Neuronal stem cell (in vitro differentiated cells): Measurements from ENCODE around the gene PFKL.

Source experiments
- DNase-seq: peaks from one replicate; pipeline ENCODE4 v3.0.0-alpha.2; 2013; ENCODE audit warnings: low spot score
- H2AFZ ChIP-seq: one replicate; pipeline ENCODE4 v1.6.1; 2013; ENCODE audit warnings: mild to moderate bottlenecking, low read length, inconsistent platforms
- H2AK5ac ChIP-seq: 2 replicates; pipeline ENCODE4 v1.6.1; 2013; ENCODE audit warnings: low read depth, mild to moderate bottlenecking, inconsistent platforms, low read length, moderate library complexity, mixed read lengths
- H2BK120ac ChIP-seq: 2 replicates; pipeline ENCODE4 v1.6.1; 2013; ENCODE audit warnings: low read depth, mild to moderate bottlenecking, inconsistent platforms, low read length, moderate library complexity, mixed read lengths
- H2BK12ac ChIP-seq: one replicate; pipeline ENCODE4 v1.6.1; 2013; ENCODE audit warnings: low read length, inconsistent platforms
- H2BK15ac ChIP-seq: 2 replicates; pipeline ENCODE4 v1.6.1; 2013; ENCODE audit warnings: mild to moderate bottlenecking, low read length, inconsistent platforms, mixed read lengths
- H2BK5ac ChIP-seq: one replicate; pipeline ENCODE4 v1.6.1; 2013; ENCODE audit warnings: inconsistent platforms, mild to moderate bottlenecking, low read length, moderate library complexity
- H3K14ac ChIP-seq: one replicate; pipeline ENCODE4 v1.6.1; 2013; ENCODE audit warnings: low read length, inconsistent platforms
- H3K18ac ChIP-seq: 2 replicates; pipeline ENCODE4 v1.6.1; 2013; ENCODE audit warnings: low read length, inconsistent platforms
- H3K23ac ChIP-seq: 2 replicates; pipeline ENCODE4 v1.6.1; 2013; ENCODE audit warnings: low read depth, mild to moderate bottlenecking, mixed read lengths, low read length, inconsistent platforms; ENCODE audit not compliant: poor library complexity
- H3K27ac ChIP-seq: replicated peaks from 3 replicates; pipeline ENCODE4 v1.5.1; 2013; ENCODE audit warnings: low read length, inconsistent platforms
- H3K27me3 ChIP-seq, 3 experiments: 2 replicates each; pipeline ENCODE4 v1.6.1; 2013; ENCODE audit warnings: low read length in 3 of 3, mild to moderate bottlenecking in 2 of 3, inconsistent platforms in 1 of 3, low read depth in 1 of 3, mixed read lengths in 1 of 3, moderate library complexity in 1 of 3; ENCODE audit not compliant: control insufficient read depth in 3 of 3, insufficient read depth in 3 of 3
- H3K36me3 ChIP-seq, 2 donors: replicated peaks in 1 of 2; 2 replicates each; pipeline ENCODE4 v1.6.1; 2013; ENCODE audit warnings: low read length in 2 of 2; ENCODE audit not compliant: control insufficient read depth in 2 of 2, insufficient read depth in 2 of 2
- H3K4ac ChIP-seq: 2 replicates; pipeline ENCODE4 v1.6.1; 2013; ENCODE audit warnings: inconsistent platforms, mild to moderate bottlenecking, low read length, moderate library complexity
- H3K4me1 ChIP-seq, 2 donors: 1 replicate in 1 of 2; 2 replicates in 1 of 2; pipeline ENCODE4 v1.6.1; 2013; ENCODE audit warnings: low read length in 2 of 2, low read depth in 1 of 2; ENCODE audit not compliant: control insufficient read depth in 2 of 2, insufficient read depth in 1 of 2
- H3K4me2 ChIP-seq: one replicate; pipeline ENCODE4 v1.6.1; 2013; ENCODE audit warnings: mild to moderate bottlenecking, low read length, inconsistent platforms; ENCODE audit not compliant: insufficient read depth, poor library complexity, severe bottlenecking
- H3K4me3 ChIP-seq, 2 donors: 2 replicates each; pipeline ENCODE4 v1.5.1; 2013; ENCODE audit warnings: low read length in 2 of 2, mild to moderate bottlenecking in 2 of 2, inconsistent platforms in 1 of 2, moderate library complexity in 1 of 2
- H3K79me1 ChIP-seq: one replicate; pipeline ENCODE4 v1.6.1; 2013; ENCODE audit warnings: low read depth, mild to moderate bottlenecking, inconsistent platforms, low read length, moderate library complexity
- H3K9ac ChIP-seq: one replicate; pipeline ENCODE4 v1.6.1; 2013; ENCODE audit warnings: mild to moderate bottlenecking, low read depth, low read length, inconsistent platforms; ENCODE audit not compliant: poor library complexity
- H3K9me3 ChIP-seq, 2 donors: replicated peaks in 1 of 2; 2 replicates each; pipeline versions ENCODE3 to v1.6.1; 2013; ENCODE audit warnings: low read length in 2 of 2, mild to moderate bottlenecking in 2 of 2, inconsistent platforms in 1 of 2, low read depth in 1 of 2, mixed read lengths in 1 of 2, moderate library complexity in 1 of 2; ENCODE audit not compliant: control insufficient read depth in 2 of 2, insufficient read depth in 1 of 2
- H4K8ac ChIP-seq: one replicate; pipeline ENCODE4 v1.6.1; 2013; ENCODE audit warnings: low read depth, mild to moderate bottlenecking, inconsistent platforms, low read length, moderate library complexity
- H4K91ac ChIP-seq: one replicate; pipeline ENCODE4 v1.6.1; 2013; ENCODE audit warnings: low read length, low read depth, mild to moderate bottlenecking, inconsistent platforms; ENCODE audit not compliant: poor library complexity
- WGBS, 2 donors: extraction: QIAGEN DNeasy Blood & Tissue Kit; methylation state at CpG; one replicate each; pipeline ENCODE4 v1.1.7; 2013; ENCODE audit warnings: missing lambda C conversion rate in 2 of 2, mixed read lengths in 1 of 2; ENCODE audit not compliant: insufficient read length in 2 of 2, insufficient replicate concordance in 1 of 2; ENCODE audit errors: extremely low coverage in 2 of 2; 5-methylcytosine and 5-hydroxymethylcytosine counted together

PFKL gene

DNA sequence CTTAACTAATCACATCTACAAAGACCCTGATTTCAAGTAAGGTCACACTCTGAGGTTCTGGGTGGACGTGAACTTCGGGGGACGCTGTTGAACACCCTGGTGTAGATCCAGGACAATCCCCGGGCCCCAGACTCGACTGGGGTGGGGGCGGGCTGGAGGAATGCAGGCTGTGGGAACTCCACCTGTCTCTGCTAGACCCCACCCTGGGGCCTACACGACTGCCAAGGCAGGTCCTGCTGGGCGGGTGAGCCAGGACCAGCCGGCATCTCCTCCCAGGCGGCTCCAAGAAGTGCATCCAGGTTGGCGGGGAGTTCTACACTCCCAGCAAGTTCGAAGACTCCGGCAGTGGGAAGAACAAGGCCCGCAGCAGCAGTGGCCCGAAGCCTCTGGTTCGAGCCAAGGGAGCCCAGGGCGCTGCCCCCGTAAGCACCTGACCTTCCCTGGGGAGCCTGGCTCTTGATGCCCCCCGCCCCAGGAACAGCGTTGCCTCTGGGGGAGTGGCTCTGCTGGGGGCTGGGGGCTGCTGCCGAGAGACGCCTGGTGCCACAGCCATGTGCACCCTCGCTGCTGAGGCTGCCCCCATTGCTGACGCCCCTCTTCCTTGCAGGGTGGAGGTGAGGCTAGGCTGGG, 10.4 kb upstream of the PFKL start:
- Histone ChIP-seq H3K9ac (no peak overlapping the region), H3K23ac (no peak overlapping the region), H2AFZ (no peak overlapping the region), H3K9me3 (no peaks in the 10 kb centered on the region), H4K91ac (no peak overlapping the region), H3K18ac (peak overlapping the region; percentile 83), H3K27ac (no peak overlapping the region), H2BK5ac (no peak overlapping the region), H2AK5ac (peak overlapping the region; percentile 63), H3K4ac (peak overlapping the region; percentile 67), H2BK120ac (no peak overlapping the region), H3K36me3 (no peaks in the 10 kb centered on the region), H3K14ac (peak overlapping the region; percentile 76), H3K4me3 (no peak overlapping the region), H4K8ac (no peak overlapping the region), H2BK15ac (peak overlapping the region; percentile 49), H2BK12ac (no peak overlapping the region), H3K4me2 (no peak overlapping the region), H3K79me1 (no peaks in the 10 kb centered on the region), H3K27me3 (peaks cover 2 to 55% (median 28%) of the 10 kb centered on the region in 3 experiments), H3K4me1 (peaks cover 0 to 9% of the 10 kb centered on the region in 2 donors)
- no CpG with 5 or more reads among the region's 24 CpGs for WGBS, 2 donors
- no peak for DNase-seq

DNA sequence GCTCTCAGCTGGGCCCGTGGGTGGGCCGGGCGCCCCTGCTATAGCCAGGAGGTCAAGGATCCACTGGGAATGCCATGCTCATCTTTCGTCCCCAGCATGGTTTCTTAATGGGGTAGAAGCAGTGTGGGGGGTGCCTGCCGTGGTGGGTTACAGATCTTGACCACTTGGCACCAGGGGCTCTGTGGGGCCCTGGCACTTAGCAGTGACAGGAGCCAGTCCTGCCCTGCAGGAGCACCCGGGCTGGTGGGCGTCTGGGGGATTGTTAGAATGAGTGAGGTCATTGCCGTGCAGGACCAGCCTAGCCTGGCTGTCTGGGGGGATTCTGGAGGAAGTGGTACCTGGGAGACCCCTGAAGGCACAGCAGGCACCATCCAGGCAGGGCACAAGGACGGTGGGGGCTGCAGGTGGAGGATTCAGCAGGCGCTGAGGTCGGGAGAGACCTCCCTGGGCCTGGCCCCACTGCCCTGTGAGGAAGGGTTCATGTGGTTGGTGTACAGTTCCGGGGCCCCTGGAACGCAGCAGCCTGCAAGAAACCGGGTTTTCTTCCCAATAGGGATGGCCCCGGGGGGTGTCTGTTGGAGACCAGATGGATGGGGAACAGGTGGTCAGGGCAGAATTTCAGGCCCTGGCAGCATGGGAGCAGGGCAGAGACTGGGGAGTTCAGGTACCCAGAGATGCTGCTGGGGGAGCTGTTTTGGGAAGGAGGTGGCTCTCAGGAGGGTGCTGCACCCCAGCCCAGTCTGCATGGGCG, 9.4 kb upstream of the PFKL start:
- no peak overlapping the region for H3K14ac ChIP-seq
- no peak overlapping the region for H3K27ac ChIP-seq
- H3K4me3 ChIP-seq = no peak overlapping the region
- WGBS, 2 donors = no CpG with 5 or more reads among the region's 16 CpGs
- no peak overlapping the region for H3K9ac ChIP-seq
- peaks cover 0 to 52% (median 18%) of the 10 kb centered on the region in 3 experiments for H3K27me3 ChIP-seq
- no peak overlapping the region for H2BK12ac ChIP-seq
- H3K9me3 ChIP-seq = no peaks in the 10 kb centered on the region
- no peak overlapping the region for H3K4ac ChIP-seq
- H3K36me3 ChIP-seq = no peaks in the 10 kb centered on the region
- H4K8ac ChIP-seq = no peak overlapping the region
- H2BK15ac ChIP-seq = peak overlapping the region; percentile 63
- H4K91ac ChIP-seq = peak overlapping the region; percentile 8
- peak overlapping the region; percentile 57 for H2AK5ac ChIP-seq
- no peaks in the 10 kb centered on the region for H3K79me1 ChIP-seq
- peak overlapping the region; percentile 80 for H3K23ac ChIP-seq
- no peak overlapping the region for H3K4me2 ChIP-seq
- peaks cover 3 to 4% of the 10 kb centered on the region in 2 donors for H3K4me1 ChIP-seq
- DNase-seq = no peak
- H2BK120ac ChIP-seq = no peak overlapping the region
- H2AFZ ChIP-seq = no peak overlapping the region
- H2BK5ac ChIP-seq = no peak overlapping the region
- H3K18ac ChIP-seq = peak overlapping the region; percentile 35

DNA sequence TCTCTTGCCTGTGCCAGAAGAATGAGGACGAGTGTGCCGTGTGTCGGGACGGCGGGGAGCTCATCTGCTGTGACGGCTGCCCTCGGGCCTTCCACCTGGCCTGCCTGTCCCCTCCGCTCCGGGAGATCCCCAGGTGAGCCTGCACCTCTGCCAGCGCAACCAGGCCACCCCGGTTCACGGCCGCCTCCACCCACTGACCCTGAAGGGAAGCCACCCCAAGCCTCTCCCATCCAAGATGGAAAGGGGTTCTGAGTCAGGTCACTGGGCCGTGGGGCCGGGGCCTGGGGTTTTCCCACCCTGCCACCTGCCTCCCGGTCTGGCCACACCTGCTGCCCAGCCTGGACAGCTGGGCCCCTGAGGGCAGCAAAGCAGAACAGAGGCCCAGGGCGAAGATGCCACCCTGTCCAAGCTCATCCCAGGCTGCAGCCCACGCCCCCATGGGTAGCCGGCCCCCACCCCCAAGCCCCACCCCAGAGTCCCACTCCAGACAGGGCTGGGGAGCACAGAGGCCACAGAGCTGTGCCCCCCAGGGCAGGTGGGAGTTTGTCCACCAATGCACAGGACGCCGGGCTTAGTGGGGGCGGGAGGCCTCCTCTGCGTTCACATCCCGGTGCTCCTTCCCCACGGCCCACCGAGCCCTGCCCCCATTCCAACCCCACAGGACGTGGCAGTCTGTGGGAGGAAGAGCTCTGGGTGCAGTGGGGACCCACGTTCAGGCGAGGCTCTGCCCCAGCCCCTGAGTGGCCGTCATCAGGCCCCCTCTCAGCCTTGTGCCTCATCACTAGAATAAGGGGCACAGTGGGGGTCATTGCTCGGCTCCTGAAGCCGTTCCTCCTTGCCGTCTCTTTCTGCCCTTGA, 8.5 kb upstream of the PFKL start:
- Histone ChIP-seq H3K9ac (peak overlapping the region; percentile 60), H3K9me3 (no peaks in the 10 kb centered on the region), H2AK5ac (peak overlapping the region; percentile 90), H3K36me3 (no peaks in the 10 kb centered on the region), H2AFZ (no peak overlapping the region), H3K4ac (no peak overlapping the region), H3K23ac (peak overlapping the region; percentile 80), H3K4me1 (peaks cover 3 to 7% of the 10 kb centered on the region in 2 donors), H2BK15ac (peak overlapping the region; percentile 63), H3K4me3 (no peak overlapping the region), H3K4me2 (no peak overlapping the region), H4K8ac (no peak overlapping the region), H3K27me3 (peaks cover 0 to 54% (median 11%) of the 10 kb centered on the region in 3 experiments), H3K27ac (no peak overlapping the region), H3K18ac (peak overlapping the region; percentile 80), H3K14ac (no peak overlapping the region), H4K91ac (peak overlapping the region; percentile 8), H3K79me1 (no peaks in the 10 kb centered on the region), H2BK5ac (peak overlapping the region; percentile 24), H2BK12ac (no peak overlapping the region), H2BK120ac (no peak overlapping the region)
- no CpG with 5 or more reads among the region's 33 CpGs for WGBS, 2 donors
- DNase-seq = no peak
